SIG-M5 treated with dmso at 0.1 percent for 504 hours (cell line): ENCODE measurements around the gene SLX9.

ENCODE experiments used
- DNase-seq: peaks from one replicate; lab custom pipeline; 2025; ENCODE audit not compliant: unreplicated experiment; lab: John Stamatoyannopoulos, UW

The SLX9 gene

DNA sequence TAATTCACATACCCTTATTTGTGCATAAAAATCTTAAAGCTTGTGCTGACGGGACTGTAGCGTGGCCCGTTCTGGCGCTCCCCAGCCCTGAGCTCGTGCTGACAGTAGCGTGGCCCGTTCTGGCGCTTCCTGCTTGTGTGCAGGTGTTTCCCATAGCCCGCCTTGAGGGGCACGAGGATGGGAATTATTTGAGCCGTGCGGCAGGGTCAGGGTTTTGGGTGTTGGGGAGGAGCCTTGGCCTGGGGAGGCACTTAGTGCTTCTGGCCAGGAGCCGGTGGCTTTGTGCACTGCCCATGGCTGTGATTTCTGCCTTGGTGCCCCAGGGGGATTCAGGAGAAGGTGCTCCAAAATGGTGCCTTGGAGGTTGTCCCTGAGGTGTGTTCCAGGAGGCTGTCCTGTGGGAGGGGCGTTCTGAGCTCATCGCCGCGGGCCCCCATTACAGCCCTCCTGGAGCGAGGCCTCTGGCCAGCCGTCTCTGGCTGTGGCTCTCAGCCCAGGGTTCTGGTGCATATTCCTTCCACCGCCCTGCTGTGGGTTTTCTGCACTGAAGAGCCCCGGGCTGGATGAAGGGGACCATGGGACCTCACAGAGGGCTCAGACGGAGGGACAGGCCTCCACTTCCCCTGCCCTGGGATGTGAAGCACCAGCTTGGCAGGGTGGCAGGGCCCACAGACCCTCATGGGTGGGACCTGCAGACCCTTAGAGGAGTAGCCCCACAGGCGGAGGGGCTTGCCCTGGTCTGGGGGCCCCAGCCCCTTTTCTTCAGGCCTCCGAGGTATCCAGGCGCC lies 6.6 kb downstream of the SLX9 start:
- DNase-seq: no peak

- no peak for DNase-seq
These were observed 7.5 kb downstream of the SLX9 start for GRCh38 chr21:44947111-44947929.

DNA sequence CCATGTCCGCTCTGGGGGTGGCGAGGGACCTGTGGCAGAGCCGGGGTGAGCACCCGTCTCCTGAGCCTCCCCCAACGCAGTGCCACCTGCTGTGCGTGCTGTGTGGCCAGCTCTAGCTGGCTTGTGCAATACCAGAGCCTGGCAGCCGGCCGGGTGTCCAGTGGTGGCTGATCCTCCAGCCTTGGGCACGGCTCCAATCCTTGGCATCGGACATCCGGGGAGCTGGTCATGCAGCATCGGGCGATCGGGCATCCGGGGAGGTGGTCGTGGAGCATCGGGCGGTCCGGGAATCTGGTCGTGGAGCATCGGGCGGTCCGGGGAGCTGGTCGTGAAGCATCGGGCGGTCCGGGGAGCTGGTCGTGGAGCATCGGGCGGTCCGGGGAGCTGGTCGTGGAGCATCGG lies 8.1 kb downstream of the SLX9 start:
- DNase-seq: no peak

GRCh38 chr21:44948426-44949120 lies 8.7 kb downstream of the SLX9 start:
- no peak for DNase-seq

GRCh38 chr21:44949161-44949778 lies 9.4 kb downstream of the SLX9 start:
- DNase-seq: no peak

GRCh38 chr21:44949779-44950198 lies 10.0 kb downstream of the SLX9 start:
- DNase-seq: peak; percentile 27

GRCh38 chr21:44950351-44950750 lies 10.5 kb downstream of the SLX9 start:
- DNase-seq: no peak

GRCh38 chr21:44951186-44951915 lies 11.5 kb downstream of the SLX9 start:
- DNase-seq: no peak

GRCh38 chr21:44952116-44952928 lies 12.5 kb downstream of the SLX9 start:
- no peak for DNase-seq

- DNase-seq: no peak
These were observed 13.2 kb downstream of the SLX9 start for GRCh38 chr21:44952929-44953627.

- DNase-seq: no peak
These were observed 13.8 kb downstream of the SLX9 start for GRCh38 chr21:44953628-44954021.

DNA sequence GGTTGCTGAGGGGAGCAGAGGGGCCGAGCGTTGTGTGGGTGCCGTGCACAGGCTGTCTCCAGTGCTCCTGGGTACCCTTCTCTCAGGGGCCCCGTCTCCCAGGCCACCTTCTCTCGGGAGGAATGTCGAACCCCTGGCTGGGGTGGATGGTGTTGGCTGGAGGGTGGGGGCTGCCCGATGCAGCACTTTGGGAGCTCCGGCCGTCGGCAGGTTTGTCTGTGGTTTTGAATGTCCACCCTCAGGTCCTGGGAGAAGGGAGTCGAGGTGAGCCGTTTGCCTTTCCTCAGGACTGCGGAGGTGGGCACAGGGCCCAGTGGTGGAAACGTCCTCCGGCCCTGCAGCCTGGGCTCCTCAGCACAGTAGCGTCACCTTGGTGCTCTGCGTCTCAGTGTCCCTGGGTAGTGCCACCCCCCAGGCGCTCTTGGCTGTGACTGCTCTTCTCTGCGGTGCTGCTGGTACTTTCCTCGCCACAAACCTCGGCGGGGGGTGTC lies 14.5 kb downstream of the SLX9 start:
- DNase-seq: no peak

DNA sequence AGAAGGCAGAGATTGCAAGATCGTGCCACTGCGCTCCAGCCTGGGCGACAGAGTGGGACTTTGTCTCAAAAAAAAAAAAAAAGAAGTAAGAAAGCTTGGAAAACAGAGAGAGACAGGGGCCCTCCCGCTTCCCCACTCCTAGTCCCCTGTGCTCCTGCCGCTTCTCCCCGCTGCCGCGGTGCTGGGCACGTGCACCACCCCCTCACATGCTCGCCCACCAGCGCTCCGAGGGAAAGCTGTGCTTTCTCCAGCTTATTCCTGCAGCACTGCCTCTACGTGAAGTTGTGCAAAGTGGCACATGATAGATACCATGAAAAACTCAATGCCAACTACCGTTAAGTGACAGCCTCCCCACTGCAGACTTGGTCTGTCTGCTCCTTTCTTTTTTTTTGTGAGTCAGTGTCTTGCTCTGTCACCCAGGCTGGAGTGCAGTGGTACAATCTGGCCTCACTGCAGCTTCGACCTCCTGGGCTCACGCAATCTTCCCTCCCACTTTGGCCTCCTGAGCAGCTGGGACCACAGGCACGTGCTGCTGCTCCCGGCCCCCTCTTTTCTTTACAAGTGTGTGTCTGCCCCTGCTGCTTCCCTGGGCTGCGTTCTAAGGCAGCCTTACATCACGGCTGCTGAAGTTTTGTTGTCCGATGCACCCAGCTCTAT lies 15.4 kb downstream of the SLX9 start:
- DNase-seq: no peak

GRCh38 chr21:44955798-44956175 lies 16.0 kb downstream of the SLX9 start:
- no peak for DNase-seq

DNA sequence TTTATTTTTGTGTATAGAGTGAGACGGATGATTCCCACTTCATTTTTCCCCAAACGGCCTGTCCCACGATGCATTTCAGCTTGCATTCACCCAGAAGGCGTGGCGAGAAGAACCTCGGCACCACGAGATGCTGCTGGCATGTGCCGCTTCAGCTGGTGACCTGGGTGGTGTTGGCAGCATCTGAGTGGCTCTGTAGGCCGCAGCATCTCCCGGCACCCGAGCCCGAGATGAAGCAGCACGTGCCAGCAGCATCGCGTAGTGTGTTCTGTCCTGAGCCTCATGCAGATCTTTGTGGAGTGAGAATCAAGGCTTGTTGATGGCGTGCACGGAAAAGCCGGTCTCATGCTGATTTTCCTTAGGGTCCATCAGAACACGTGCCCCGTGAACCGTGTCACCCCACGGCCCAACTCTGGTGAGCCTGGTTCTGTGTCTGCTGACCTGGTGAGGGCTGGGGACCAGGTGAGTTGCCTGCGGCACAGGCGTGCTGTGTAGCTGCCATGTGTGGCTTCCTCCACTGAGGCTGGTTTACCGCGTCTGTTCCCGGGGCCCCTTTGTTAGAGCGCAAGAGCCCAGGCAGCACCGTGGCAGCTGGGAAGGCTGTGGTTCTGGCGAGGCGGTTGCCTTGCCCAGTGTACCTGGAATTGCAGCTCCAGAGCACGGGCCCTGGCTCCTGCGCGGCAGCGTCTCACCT lies 16.7 kb downstream of the SLX9 start:
- no peak for DNase-seq

DNA sequence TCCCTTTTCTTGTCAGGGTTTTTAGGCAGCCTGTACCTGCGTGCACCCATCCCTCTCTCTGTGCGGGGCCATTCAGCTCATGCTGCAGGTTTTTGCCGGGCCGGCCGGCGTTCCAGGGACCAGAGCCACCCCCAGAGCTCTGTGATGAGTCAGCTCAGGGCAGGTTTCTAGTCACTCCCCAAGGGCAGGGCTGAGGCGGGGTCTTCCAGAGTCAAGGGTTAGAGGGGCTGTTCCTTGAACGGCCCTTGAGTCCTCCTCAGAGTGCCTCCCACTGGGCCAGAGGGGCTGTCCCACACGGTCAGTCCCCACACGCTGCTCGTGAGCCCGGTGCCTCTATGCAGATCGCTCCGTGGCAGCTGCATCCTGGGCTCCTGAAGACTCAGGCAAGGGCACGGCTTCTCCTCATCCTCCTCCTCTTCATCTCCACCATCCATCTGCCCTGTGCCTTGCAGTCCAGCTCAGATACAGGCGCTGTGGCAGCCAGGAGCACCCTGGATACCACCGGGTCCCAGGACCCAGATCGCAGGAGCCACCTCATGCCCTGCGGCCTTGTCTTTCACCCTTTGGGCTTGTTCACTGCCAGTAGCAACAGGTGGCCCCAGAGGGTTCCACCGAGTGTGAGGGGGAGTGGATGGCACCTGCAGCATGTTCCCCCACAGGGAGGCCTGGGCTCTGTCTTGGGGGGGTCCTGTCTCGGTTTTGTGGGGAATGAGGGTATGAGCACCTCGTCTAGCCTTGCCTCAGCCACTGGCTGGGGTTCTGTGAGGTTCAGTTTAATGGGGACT lies 17.4 kb downstream of the SLX9 start:
- no peak for DNase-seq

DNA sequence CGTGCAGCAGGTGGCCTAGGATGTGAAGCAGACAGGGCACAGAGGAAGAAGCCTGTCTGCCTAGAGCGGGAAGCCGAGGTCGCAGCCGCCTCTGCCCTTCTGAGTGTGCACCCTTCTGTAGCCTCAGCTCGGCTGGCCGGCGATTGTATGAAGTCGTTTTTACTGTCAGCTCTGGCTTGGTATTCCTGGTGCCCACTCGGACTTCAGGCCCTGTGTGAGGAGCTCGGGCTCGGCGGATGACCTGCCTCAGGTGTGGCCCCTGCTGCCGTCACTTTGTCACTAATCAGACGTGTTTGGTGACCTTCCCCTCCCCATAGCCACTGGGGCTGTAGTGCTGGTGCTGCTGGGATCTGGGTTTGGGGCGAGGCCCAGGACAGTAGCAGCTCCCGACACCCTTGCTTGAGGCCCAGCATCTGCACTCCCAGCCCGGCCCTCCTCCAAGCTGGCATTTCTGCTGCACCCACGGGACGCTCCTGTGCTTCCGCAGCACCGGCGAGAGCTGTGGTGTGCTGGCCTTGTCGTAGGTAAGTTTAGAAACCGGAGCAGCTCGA lies 18.1 kb downstream of the SLX9 start:
- DNase-seq: no peak
